Right lobe of liver (tissue), 6 donors: ENCODE measurements around the gene TBXAS1. TPM values are rescaled to one million over a fixed set of nuclear protein-coding genes. Genes with fewer than 3 reads are reported as not detected.
A peak's percentile ranks its signal among the peaks of the same experiment; 100 is the strongest.

Experiments used
- ATAC-seq, 4 donors: fragments of 200-7000 bp; cut with Tn5 transposase; one replicate each; pipeline ENCODE4 v1.9.1; 2020; ENCODE audit warnings: mild to moderate bottlenecking in 4 of 4, moderate library complexity in 4 of 4
- DNase-seq, 3 donors: peaks; one replicate each; pipeline ENCODE4 v3.0.0-alpha.2; 2020
- H3K27ac ChIP-seq, 3 donors: fragments of 200-600 bp; one replicate each; pipeline ENCODE4 v1.8.0; 2022
- H3K27me3 ChIP-seq, 2 donors: fragments of 200-600 bp; one replicate each; pipeline ENCODE4 v1.8.0; 2022
- H3K36me3 ChIP-seq, 4 donors: fragments of 200-600 bp; sonication (generic) in 1 of 4; one replicate each; pipeline versions ENCODE4 v1.5.1 to v1.8.0; 2017 to 2022; ENCODE audit warnings: control low read depth in 1 of 4
- H3K4me1 ChIP-seq, 4 donors: fragments of 200-600 bp; sonication (generic) in 1 of 4; one replicate each; pipeline versions ENCODE4 v1.5.1 to v1.8.0; 2017 to 2022; ENCODE audit warnings: control low read depth in 1 of 4
- H3K4me3 ChIP-seq, 3 donors: fragments of 200-600 bp; one replicate each; pipeline ENCODE4 v1.8.0; 2022
- H3K9me3 ChIP-seq, 4 donors: fragments of 200-600 bp; sonication (generic) in 1 of 4; one replicate each; pipeline versions ENCODE4 v1.5.1 to v1.8.0; 2017 to 2022; ENCODE audit warnings: control low read depth in 1 of 4
- CTCF ChIP-seq, 4 donors: fragments of 200-600 bp in 3 of 4; fragments of 450-650 bp in 1 of 4; IDR thresholded peaks; one replicate each; pipeline versions ENCODE4 v1.5.1 to v1.8.0; 2016 to 2022; ENCODE audit warnings: antibody characterized with exemption in 4 of 4, mild to moderate bottlenecking in 2 of 4
- POLR2A ChIP-seq: fragments of 450-650 bp; IDR thresholded peaks from one replicate; pipeline ENCODE4 v1.6.1; 2017; ENCODE audit warnings: antibody characterized with exemption, mild to moderate bottlenecking
- WGBS: methylation state at CpG from one replicate; pipeline ENCODE4 v1.1.6; 2018; ENCODE audit warnings: low coverage, low lambda C conversion rate; ENCODE audit not compliant: insufficient coverage; ENCODE audit errors: missing lambda C conversion rate; 5-methylcytosine and 5-hydroxymethylcytosine counted together
- intact Hi-C, 2 donors: fragments of 100-400 bp; cut with DNase I; formaldehyde crosslinking; loops; one replicate each; pipeline versions ENCODE4 v1.11.2 to v1.14.1; 2022
- total RNA-seq, 6 experiments: library from RNA; depleted of rRNA in 2 of 6; stranded (reverse); fragments of >200 nt in 2 of 6; fragmentation: NEBNext Ultra II Directional in 3 of 6; extraction: Animal tissue kit (Norgen Biotek cat#: 25700) in 3 of 6; gene quantifications; one replicate each; pipeline versions ENCODE4 v1.1.0 to v1.2.4, GENCODE V29; 2016 to 2023
- donor health status: DM: no; HTN: yes; CAD: no.
- donor health status: DM: no; HTN: no; CAD: no.
- donor health status: DM: no; HTN: no; CAD: no.
- donor health status: DM: no; HTN: yes; CAD: no.
- donor health status: DM: no; HTN: yes; CAD: no.

The TBXAS1 gene
- total RNA-seq, 6 experiments from 2014 or later, result 7.6 to 15.6 (median 12.2) TPM

GRCh38 chr7:139791316-139791715 is 37.7 kb upstream of the TBXAS1 start:
- no peak overlapping the region for H3K4me3 ChIP-seq
- H3K9me3 ChIP-seq, result no peaks in the 10 kb centered on the region
- no peaks in the 10 kb centered on the region for H3K27me3 ChIP-seq
- DNase-seq, result no peak
- no peaks in the 10 kb centered on the region for H3K36me3 ChIP-seq
- WGBS, result 83% methylated on average over 6 of the region's 7 CpGs
- TF ChIP-seq CTCF (IDR thresholded peaks at IDR 0.05), result no peak
- no peak for TF ChIP-seq POLR2A
- no peaks in the 10 kb centered on the region for H3K4me1 ChIP-seq
- intact Hi-C loops, result no loop called here
- no peak for ATAC-seq
- H3K27ac ChIP-seq, result no peak overlapping the region

- 49% methylated on average over 2 of the region's 2 CpGs for WGBS
- Histone ChIP-seq H3K27me3 (no peaks in the 10 kb centered on the region), H3K4me1 (no peaks in the 10 kb centered on the region), H3K9me3 (no peaks in the 10 kb centered on the region), H3K27ac (no peak overlapping the region), H3K4me3 (no peak overlapping the region), H3K36me3 (no peaks in the 10 kb centered on the region)
- no peak for TF ChIP-seq CTCF (IDR thresholded peaks at IDR 0.05)
- TF ChIP-seq POLR2A, result no peak
- ATAC-seq (no peak), DNase-seq (no peak)
- intact Hi-C loops, result no loop called here
Observed at GRCh38 chr7:139797607-139798006, 31.5 kb upstream of the TBXAS1 start.

- intact Hi-C loops, result no loop called here
- no peak overlapping the region for H3K27ac ChIP-seq
- H3K36me3 ChIP-seq, result no peaks in the 10 kb centered on the region
- DNase-seq (no peak), ATAC-seq (no peak)
- H3K4me3 ChIP-seq, result no peak overlapping the region
- H3K9me3 ChIP-seq, result no peaks in the 10 kb centered on the region
- H3K27me3 ChIP-seq, result no peaks in the 10 kb centered on the region
- WGBS, result 59% methylated on average over 9 of the region's 10 CpGs
- TF ChIP-seq CTCF (IDR thresholded peaks at IDR 0.05), result no peak
- TF ChIP-seq POLR2A, result no peak
- no peaks in the 10 kb centered on the region for H3K4me1 ChIP-seq
Observed at GRCh38 chr7:139798221-139798620, 30.8 kb upstream of the TBXAS1 start.

GRCh38 chr7:139798892-139799291 is 30.2 kb upstream of the TBXAS1 start:
- TF ChIP-seq CTCF (IDR thresholded peaks at IDR 0.05) (peak in 2 of 4 donors; percentile 15 to 17), POLR2A (no peak)
- no peak overlapping the region for H3K27ac ChIP-seq
- H3K9me3 ChIP-seq, result no peaks in the 10 kb centered on the region
- DNase-seq (no peak), ATAC-seq (peak; percentile 58 to 75 (median 68))
- WGBS, result 85% methylated on average over 4 of the region's 4 CpGs
- no peak overlapping the region for H3K4me3 ChIP-seq
- no peaks in the 10 kb centered on the region for H3K36me3 ChIP-seq
- no peaks in the 10 kb centered on the region for H3K4me1 ChIP-seq
- intact Hi-C loops, result no loop called here
- no peaks in the 10 kb centered on the region for H3K27me3 ChIP-seq

- Histone ChIP-seq H3K9me3 (no peaks in the 10 kb centered on the region), H3K27me3 (no peaks in the 10 kb centered on the region), H3K4me1 (no peaks in the 10 kb centered on the region), H3K4me3 (no peak overlapping the region), H3K36me3 (no peaks in the 10 kb centered on the region), H3K27ac (no peak overlapping the region)
- intact Hi-C loops, result no loop called here
- ATAC-seq (peak; percentile 43 to 71 (median 66)), DNase-seq (no peak)
- TF ChIP-seq POLR2A (no peak), CTCF (IDR thresholded peaks at IDR 0.05) (no peak)
- 54% methylated on average over 2 of the region's 2 CpGs for WGBS
Observed at GRCh38 chr7:139799586-139799985, 29.5 kb upstream of the TBXAS1 start.
